SK-N-SH treated with all-trans-retinoic acid at 6 μM for 48 hours (cell line): Measurements from ENCODE around the gene HIVEP3.

Source experiments
- ATAC-seq: fragments of 200-7000 bp; cut with Tn5 transposase; 3 replicates; pipeline ENCODE4 v1.9.1; 2020; ENCODE audit warnings: mild to moderate bottlenecking, moderate library complexity
- ARNTL ChIP-seq: fragments of 450-650 bp; formaldehyde crosslinking; IDR thresholded peaks from 2 replicates; pipeline ENCODE4 v1.5.0; 2020; ENCODE audit warnings: low read depth, mild to moderate bottlenecking, moderate library complexity, borderline replicate concordance
- BACH2 ChIP-seq: fragments of 250-450 bp; sonication (Bioruptor Pico); IDR thresholded peaks from 2 replicates; pipeline ENCODE4 v1.9.0; 2021; ENCODE audit warnings: mild to moderate bottlenecking, borderline replicate concordance
- CSDC2 ChIP-seq: fragments of 250-450 bp; sonication (Bioruptor Pico); IDR thresholded peaks from 2 replicates; pipeline ENCODE4 v1.5.0; 2020; ENCODE audit warnings: mild to moderate bottlenecking, moderate library complexity
- ESRRG ChIP-seq: fragments of 250-450 bp; sonication (Bioruptor Pico); IDR thresholded peaks from 2 replicates; pipeline ENCODE4 v1.6.1; 2021; ENCODE audit warnings: mild to moderate bottlenecking
- ISL1 ChIP-seq: fragments of 250-450 bp; sonication (Bioruptor Pico); IDR thresholded peaks from 2 replicates; pipeline ENCODE4 v2.1.2; 2022; ENCODE audit warnings: mild to moderate bottlenecking, moderate library complexity
- OSR1 ChIP-seq: fragments of 250-450 bp; sonication (Bioruptor Pico); IDR thresholded peaks from 2 replicates; pipeline ENCODE4 v1.8.0; 2022; ENCODE audit warnings: moderate library complexity, mild to moderate bottlenecking, inconsistent platforms
- PPARA ChIP-seq: fragments of 250-450 bp; sonication (Bioruptor Pico); IDR thresholded peaks from 2 replicates; pipeline ENCODE4 v1.5.0; 2020; ENCODE audit warnings: mild to moderate bottlenecking, borderline replicate concordance
- RARB ChIP-seq: fragments of 250-450 bp; sonication (Bioruptor Pico); IDR thresholded peaks from 2 replicates; pipeline ENCODE4 v1.8.0; 2021; ENCODE audit warnings: mild to moderate bottlenecking, moderate library complexity
- SNAI2 ChIP-seq: fragments of 250-450 bp; sonication (Bioruptor Pico); IDR thresholded peaks from 2 replicates; pipeline ENCODE4 v1.5.0; 2020; ENCODE audit warnings: mild to moderate bottlenecking, moderate library complexity
- TCF4 ChIP-seq: fragments of 250-450 bp; sonication (Bioruptor Pico); IDR thresholded peaks from 2 replicates; pipeline ENCODE4 v1.8.0; 2021; ENCODE audit warnings: mild to moderate bottlenecking, moderate library complexity, borderline replicate concordance
- TOX ChIP-seq: fragments of 250-450 bp; sonication (Bioruptor Pico); IDR thresholded peaks from 2 replicates; pipeline ENCODE4 v1.8.0; 2021; ENCODE audit warnings: mild to moderate bottlenecking, moderate library complexity, borderline replicate concordance
- ZC3H10 ChIP-seq: fragments of 250-450 bp; sonication (Bioruptor Pico); IDR thresholded peaks from 2 replicates; pipeline ENCODE4 v1.5.1; 2021; ENCODE audit warnings: mild to moderate bottlenecking, moderate library complexity
- ZFP3 ChIP-seq: fragments of 250-450 bp; sonication (Bioruptor Pico); IDR thresholded peaks from 2 replicates; pipeline ENCODE4 v1.5.0; 2020; ENCODE audit warnings: mild to moderate bottlenecking, moderate library complexity
- ZFP30 ChIP-seq: fragments of 450-650 bp; formaldehyde crosslinking; IDR thresholded peaks from 2 replicates; pipeline ENCODE4 v1.5.0; 2022; ENCODE audit warnings: mild to moderate bottlenecking, moderate library complexity
- ZNF565 ChIP-seq: fragments of 450-650 bp; formaldehyde crosslinking; conservative IDR thresholded peaks from 2 replicates; pipeline ENCODE4 v1.5.0; 2020; ENCODE audit warnings: low read depth, mild to moderate bottlenecking, moderate library complexity
- ZNF70 ChIP-seq: fragments of 450-650 bp; formaldehyde crosslinking; IDR thresholded peaks from 2 replicates; pipeline ENCODE4 v1.5.0; 2020; ENCODE audit warnings: mild to moderate bottlenecking, moderate library complexity
- ZNF8 ChIP-seq: fragments of 450-650 bp; formaldehyde crosslinking; IDR thresholded peaks from 2 replicates; pipeline ENCODE4 v1.5.0; 2020; ENCODE audit warnings: mild to moderate bottlenecking, moderate library complexity
- TF ChIP-seq, protein P1 (sequence below): fragments of 250-450 bp; sonication (Bioruptor Pico); IDR thresholded peaks from 2 replicates; pipeline ENCODE4 v1.5.0; 2020; ENCODE audit warnings: mild to moderate bottlenecking, moderate library complexity
- TF ChIP-seq, protein P2 (sequence below): fragments of 250-450 bp; sonication (Bioruptor Pico); IDR thresholded peaks from 2 replicates; pipeline ENCODE4 v1.5.1; 2020; ENCODE audit warnings: low read depth, mild to moderate bottlenecking, moderate library complexity
- TF ChIP-seq, protein P3 (sequence below): fragments of 250-450 bp; sonication (Bioruptor Pico); IDR thresholded peaks from 2 replicates; pipeline ENCODE4 v1.8.0; 2021; ENCODE audit warnings: low read depth, mild to moderate bottlenecking, moderate library complexity, borderline replicate concordance
- TF ChIP-seq, protein P4 (sequence below): fragments of 250-450 bp; sonication (Bioruptor Pico); IDR thresholded peaks from 2 replicates; pipeline ENCODE4 v1.5.1; 2021; ENCODE audit warnings: mild to moderate bottlenecking, moderate library complexity

The HIVEP3 gene

DNA sequence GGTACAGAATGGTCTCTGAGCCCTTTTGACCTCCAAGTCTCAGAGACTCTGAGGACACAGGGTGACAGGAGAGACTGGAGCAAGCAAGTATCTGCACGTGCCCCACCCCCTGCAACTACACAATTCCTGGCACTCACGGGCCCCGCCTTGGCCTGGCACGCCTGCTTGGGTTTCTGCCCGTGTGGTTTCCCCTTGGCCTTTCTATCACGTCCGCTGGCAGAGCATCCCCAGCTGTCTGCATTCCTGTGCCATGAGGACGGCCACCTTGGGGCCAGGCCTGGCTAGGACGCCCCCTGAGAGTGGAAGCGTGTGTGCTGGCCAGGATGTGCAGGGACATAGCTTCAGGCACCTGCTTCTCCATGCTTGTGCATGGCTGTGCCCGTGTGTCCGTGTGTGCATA, 419.9 kb downstream of the HIVEP3 start:
- TF ChIP-seq PPARA (CRISPR knock-in tag) (no peak), TOX (CRISPR knock-in tag) (no peak), ZNF8 (CRISPR knock-in tag) (no peak)
- TF ChIP-seq, protein P1, sequence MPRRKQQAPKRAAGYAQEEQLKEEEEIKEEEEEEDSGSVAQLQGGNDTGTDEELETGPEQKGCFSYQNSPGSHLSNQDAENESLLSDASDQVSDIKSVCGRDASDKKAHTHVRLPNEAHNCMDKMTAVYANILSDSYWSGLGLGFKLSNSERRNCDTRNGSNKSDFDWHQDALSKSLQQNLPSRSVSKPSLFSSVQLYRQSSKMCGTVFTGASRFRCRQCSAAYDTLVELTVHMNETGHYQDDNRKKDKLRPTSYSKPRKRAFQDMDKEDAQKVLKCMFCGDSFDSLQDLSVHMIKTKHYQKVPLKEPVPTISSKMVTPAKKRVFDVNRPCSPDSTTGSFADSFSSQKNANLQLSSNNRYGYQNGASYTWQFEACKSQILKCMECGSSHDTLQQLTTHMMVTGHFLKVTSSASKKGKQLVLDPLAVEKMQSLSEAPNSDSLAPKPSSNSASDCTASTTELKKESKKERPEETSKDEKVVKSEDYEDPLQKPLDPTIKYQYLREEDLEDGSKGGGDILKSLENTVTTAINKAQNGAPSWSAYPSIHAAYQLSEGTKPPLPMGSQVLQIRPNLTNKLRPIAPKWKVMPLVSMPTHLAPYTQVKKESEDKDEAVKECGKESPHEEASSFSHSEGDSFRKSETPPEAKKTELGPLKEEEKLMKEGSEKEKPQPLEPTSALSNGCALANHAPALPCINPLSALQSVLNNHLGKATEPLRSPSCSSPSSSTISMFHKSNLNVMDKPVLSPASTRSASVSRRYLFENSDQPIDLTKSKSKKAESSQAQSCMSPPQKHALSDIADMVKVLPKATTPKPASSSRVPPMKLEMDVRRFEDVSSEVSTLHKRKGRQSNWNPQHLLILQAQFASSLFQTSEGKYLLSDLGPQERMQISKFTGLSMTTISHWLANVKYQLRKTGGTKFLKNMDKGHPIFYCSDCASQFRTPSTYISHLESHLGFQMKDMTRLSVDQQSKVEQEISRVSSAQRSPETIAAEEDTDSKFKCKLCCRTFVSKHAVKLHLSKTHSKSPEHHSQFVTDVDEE (CRISPR knock-in tag): no peak
- TF ChIP-seq, protein P2, sequence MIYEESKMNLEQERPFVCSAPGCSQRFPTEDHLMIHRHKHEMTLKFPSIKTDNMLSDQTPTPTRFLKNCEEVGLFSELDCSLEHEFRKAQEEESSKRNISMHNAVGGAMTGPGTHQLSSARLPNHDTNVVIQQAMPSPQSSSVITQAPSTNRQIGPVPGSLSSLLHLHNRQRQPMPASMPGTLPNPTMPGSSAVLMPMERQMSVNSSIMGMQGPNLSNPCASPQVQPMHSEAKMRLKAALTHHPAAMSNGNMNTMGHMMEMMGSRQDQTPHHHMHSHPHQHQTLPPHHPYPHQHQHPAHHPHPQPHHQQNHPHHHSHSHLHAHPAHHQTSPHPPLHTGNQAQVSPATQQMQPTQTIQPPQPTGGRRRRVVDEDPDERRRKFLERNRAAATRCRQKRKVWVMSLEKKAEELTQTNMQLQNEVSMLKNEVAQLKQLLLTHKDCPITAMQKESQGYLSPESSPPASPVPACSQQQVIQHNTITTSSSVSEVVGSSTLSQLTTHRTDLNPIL: no peak
- TF ChIP-seq, all 23 proteins: peak for 0
- peak; percentile 72 for ATAC-seq

DNA sequence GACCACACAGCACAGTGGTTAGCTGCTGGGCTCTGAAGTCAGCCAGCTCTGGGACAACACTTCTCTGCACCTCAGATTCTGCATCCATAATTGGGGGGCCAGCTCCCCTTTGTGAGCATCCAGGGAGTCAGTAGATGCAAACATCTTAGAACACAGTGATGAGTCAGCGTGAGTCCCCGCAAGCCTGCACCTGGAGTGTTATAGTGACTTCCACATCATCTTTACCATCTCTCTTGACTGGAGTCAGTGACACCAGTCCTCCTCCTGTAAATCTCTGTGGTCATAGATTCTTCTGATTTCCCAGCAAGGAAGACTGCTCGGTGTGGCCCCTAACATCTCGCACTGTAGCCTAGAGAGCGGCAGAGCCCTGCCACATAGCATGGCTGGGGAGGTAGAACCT, 420.3 kb downstream of the HIVEP3 start:
- TF ChIP-seq, protein P1 (CRISPR knock-in tag): no peak
- TF ChIP-seq ZFP30 (CRISPR knock-in tag): no peak
- no peak for TF ChIP-seq ZFP3
- no peak for TF ChIP-seq ESRRG
- no peak for TF ChIP-seq ZNF565
- no peak for TF ChIP-seq ARNTL (CRISPR knock-in tag)
- TF ChIP-seq ZC3H10: no peak
- TF ChIP-seq ISL1 (CRISPR knock-in tag): no peak
- ATAC-seq: peak; percentile 44

DNA sequence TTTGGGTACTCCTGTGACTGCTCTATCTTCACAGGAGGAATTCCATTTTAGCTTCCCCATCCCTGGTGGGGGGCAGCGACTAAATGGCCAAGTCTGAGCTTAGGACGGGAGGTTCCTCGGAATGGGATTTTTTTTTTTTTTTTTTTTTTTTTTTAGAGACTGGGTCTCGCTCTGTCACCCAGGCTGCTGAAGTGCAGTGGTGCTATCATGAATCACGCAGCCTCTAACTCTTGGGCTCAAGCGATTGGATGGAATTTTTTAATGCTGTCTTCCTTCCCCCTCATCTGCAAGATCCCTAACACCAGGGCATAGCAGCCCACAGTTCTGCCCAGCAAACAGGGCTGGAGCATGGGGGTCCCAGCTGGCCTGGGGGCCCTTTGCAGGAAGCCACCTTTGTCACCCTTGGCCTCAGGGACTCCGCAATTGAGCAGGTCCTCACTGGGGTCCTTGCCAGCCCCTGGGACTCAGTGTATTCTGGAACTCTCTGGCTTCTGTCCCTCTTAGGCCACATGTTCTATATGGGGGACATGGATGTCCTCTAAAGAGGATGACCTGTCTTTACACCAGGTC, 421.2 kb downstream of the HIVEP3 start:
- no peak for ATAC-seq
- TF ChIP-seq ZNF8 (CRISPR knock-in tag): no peak
- TF ChIP-seq ZNF70 (CRISPR knock-in tag): no peak
- TF ChIP-seq BACH2: no peak
- no peak for TF ChIP-seq TCF4 (CRISPR knock-in tag)
- TF ChIP-seq, protein P1 (CRISPR knock-in tag): no peak
- TF ChIP-seq ZNF565: no peak
- TF ChIP-seq SNAI2 (CRISPR knock-in tag): no peak
- TF ChIP-seq TOX (CRISPR knock-in tag): no peak
- no peak for TF ChIP-seq ZC3H10
- TF ChIP-seq, protein P2: no peak
- no peak for TF ChIP-seq ESRRG
- TF ChIP-seq, protein P3, sequence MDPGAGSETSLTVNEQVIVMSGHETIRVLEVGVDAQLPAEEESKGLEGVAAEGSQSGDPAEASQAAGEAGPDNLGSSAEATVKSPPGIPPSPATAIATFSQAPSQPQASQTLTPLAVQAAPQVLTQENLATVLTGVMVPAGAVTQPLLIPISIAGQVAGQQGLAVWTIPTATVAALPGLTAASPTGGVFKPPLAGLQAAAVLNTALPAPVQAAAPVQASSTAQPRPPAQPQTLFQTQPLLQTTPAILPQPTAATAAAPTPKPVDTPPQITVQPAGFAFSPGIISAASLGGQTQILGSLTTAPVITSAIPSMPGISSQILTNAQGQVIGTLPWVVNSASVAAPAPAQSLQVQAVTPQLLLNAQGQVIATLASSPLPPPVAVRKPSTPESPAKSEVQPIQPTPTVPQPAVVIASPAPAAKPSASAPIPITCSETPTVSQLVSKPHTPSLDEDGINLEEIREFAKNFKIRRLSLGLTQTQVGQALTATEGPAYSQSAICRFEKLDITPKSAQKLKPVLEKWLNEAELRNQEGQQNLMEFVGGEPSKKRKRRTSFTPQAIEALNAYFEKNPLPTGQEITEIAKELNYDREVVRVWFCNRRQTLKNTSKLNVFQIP (CRISPR knock-in tag): no peak
- no peak for TF ChIP-seq OSR1 (CRISPR knock-in tag)
- no peak for TF ChIP-seq CSDC2 (CRISPR knock-in tag)
- TF ChIP-seq RARB: no peak
- TF ChIP-seq, protein P4, sequence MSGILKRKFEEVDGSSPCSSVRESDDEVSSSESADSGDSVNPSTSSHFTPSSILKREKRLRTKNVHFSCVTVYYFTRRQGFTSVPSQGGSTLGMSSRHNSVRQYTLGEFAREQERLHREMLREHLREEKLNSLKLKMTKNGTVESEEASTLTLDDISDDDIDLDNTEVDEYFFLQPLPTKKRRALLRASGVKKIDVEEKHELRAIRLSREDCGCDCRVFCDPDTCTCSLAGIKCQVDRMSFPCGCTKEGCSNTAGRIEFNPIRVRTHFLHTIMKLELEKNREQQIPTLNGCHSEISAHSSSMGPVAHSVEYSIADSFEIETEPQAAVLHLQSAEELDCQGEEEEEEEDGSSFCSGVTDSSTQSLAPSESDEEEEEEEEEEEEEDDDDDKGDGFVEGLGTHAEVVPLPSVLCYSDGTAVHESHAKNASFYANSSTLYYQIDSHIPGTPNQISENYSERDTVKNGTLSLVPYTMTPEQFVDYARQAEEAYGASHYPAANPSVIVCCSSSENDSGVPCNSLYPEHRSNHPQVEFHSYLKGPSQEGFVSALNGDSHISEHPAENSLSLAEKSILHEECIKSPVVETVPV (CRISPR knock-in tag): no peak
- TF ChIP-seq ZFP3: no peak
